ENCODE measurements around the gene AFF4.

GRCh38 chr5:132927355-132928061 lies 35.9 kb downstream of the AFF4 start:
- TF ChIP-seq TAF1 (IDR thresholded peaks at IDR 0.05; ENCODE audit: borderline replicate concordance, insufficient read depth, low read length) (no peak), POLR2AphosphoS5 (IDR thresholded peaks at IDR 0.05; ENCODE audit: low read depth, low read length) (no peak), SIN3A (IDR thresholded peaks at IDR 0.05; ENCODE audit: borderline replicate concordance, insufficient read depth, low read length) (no peak), REST (IDR thresholded peaks at IDR 0.05; ENCODE audit: insufficient read depth in 1 of 2, low read depth in 2 of 2, low read length in 2 of 2) (no peak), FOXP2 (optimal IDR thresholded peaks at IDR 0.05; ENCODE audit: borderline replicate concordance, extremely low read depth, extremely low read length, insufficient read depth) (no peak)

Data from PFSK-1 (cell line).